ENCODE data around the gene MFRP.

MFRP gene

DNA sequence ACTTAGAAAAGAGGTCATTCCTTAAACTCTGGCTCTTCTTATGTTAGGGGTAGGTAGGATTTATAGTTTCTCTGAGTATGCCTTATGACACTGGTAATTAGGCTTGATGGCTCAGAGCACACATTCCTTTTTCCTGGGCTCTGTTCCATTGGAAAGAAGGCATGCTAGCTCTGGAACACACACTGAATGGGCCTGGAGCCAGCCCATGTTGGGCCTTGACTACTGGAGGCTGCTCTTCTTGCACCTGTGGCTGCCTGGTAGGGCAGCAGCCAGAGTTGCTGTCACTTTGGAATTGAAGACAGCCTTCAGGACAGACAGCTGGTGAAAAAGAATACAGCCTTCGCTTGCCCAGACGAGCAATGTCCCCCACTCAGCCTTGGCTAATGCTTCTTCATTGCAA, 47.8 kb downstream of the MFRP start:
- DNase-seq (ENCODE audit: low read depth in 1 of 2, low spot score in 1 of 2): no peak

DNA sequence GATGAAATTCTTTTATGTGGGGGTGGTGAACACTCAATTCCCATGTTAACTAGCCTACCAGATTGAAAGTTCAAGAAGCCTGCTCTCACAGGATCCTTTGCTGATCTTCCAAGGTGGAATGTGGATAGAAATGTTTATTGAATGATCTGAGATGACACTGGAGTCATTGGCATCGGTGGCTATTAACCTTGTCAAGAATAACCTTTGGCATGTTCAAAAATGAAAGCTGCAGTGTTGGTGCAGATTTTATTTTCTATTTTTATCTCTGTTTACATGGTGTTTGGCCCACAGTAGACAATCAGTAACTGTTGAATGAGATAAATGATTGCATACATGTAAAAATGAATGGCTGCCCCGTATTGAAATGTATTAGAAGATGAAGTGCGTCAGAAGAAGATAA, 48.6 kb downstream of the MFRP start:
- DNase-seq (ENCODE audit: low read depth in 1 of 2, low spot score in 1 of 2): no peak

DNA sequence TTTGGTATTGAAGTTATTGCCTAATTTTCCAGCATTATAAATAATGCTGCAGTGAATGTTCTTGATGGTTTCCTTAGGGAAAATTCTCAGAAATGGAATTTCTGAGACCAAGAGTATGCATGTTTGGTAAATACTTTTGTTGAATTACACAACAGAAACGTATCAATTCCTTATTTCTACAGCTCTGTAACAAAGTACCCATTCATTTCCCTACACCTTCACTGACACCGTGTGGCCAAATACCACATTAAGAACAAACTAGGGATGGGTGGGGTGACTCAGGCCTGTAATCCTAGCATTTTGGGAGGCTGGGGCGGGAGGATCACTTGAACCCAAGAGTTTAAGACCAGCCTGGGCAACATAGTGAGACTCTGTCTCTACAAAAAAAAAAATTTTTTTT, 51.3 kb downstream of the MFRP start:
- no peak for DNase-seq (ENCODE audit: low read depth in 1 of 2, low spot score in 1 of 2)

DNA sequence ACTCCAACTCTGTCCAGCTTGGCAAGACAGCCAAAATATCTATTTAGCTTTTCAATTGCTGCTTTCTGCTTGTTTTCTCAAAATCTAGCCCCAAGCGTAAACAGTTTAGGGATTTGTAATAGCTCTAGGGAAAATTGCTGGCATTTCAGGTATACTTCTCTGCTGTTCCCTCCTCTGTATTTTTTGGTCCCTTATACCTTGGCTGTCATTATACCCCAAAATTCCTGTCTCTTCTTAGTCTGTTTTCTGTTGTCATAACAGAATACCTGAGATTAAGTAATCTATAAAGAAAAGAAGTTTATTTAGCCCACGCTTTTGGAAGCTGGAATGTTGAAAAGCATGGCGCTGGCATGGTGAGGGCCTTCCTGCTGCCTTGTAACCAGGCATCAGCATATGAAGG, 53.0 kb downstream of the MFRP start:
- DNase-seq (ENCODE audit: low read depth in 1 of 2, low spot score in 1 of 2): no peak

DNA sequence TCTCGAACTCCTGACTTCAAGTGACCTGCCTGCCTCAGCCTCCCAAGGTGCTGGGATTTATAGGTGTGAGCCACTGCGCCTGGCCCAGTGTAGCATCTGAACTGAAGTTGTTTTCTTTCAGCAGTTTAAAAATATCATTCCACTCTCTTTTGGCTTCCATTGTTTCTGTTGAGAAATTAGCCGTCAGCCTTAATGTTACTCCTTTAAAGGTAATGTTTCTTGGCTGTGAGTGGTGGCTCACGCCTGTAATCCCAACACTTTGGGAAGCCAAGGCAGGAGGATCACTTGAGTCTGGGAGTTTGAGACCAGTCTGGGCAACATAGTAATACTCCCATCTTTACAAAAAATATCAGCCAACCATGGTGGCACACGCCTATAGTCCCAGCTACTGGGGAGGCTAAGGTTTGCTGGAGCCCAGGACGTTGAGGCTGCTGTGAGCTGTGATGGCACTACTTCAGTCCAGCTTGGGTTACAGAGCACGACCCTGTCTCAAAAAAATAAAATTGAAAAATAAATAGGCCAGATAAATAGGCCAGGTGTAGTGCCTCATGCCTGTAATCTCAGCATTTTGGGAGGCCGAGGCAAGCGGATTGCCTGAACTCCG, 55.5 kb downstream of the MFRP start:
- DNase-seq (ENCODE audit: low read depth in 1 of 2, low spot score in 1 of 2): no peak
